GM18505 (cell line): ENCODE measurements around the gene DSCAML1.
A peak's percentile ranks its signal among the peaks of the same experiment; 100 is the strongest.

ENCODE experiments used
- ATAC-seq: cut with Tn5 transposase; IDR thresholded peaks from one replicate; pipeline ENCODE4 v1.9.1; 2021; ENCODE audit not compliant: unreplicated experiment
- POLR2A ChIP-seq: IDR thresholded peaks from 4 replicates; pipeline ENCODE4 v1.6.1; 2011; ENCODE audit warnings: borderline replicate concordance; ENCODE audit not compliant: insufficient read depth, insufficient read length; ENCODE audit errors: extremely low read depth

DSCAML1 gene

GRCh38 chr11:117456027-117456720 lies 340.8 kb downstream of the DSCAML1 start:
- no peak for TF ChIP-seq POLR2A
- peak; percentile 47 for ATAC-seq

- no peak for TF ChIP-seq POLR2A
- ATAC-seq, result no peak
Measured at GRCh38 chr11:117454564-117454917, 342.5 kb downstream of the DSCAML1 start.

GRCh38 chr11:117453886-117454563 lies 343.0 kb downstream of the DSCAML1 start:
- no peak for ATAC-seq
- no peak for TF ChIP-seq POLR2A

- ATAC-seq, result no peak
- TF ChIP-seq POLR2A, result no peak
Measured at GRCh38 chr11:117449111-117449693, 347.8 kb downstream of the DSCAML1 start.

- no peak for TF ChIP-seq POLR2A
Measured at GRCh38 chr11:117444711-117445658, 352.0 kb downstream of the DSCAML1 start.

GRCh38 chr11:117444256-117444655 lies 352.8 kb downstream of the DSCAML1 start:
- no peak for ATAC-seq
- no peak for TF ChIP-seq POLR2A

More at GRCh38 chr11:117444711-117445658, 352.0 kb downstream of the DSCAML1 start:
- no peak for ATAC-seq

GRCh38 chr11:117443266-117444186 lies 353.5 kb downstream of the DSCAML1 start:
- ATAC-seq, result no peak
- no peak for TF ChIP-seq POLR2A

- TF ChIP-seq POLR2A, result no peak
- no peak for ATAC-seq
Measured at GRCh38 chr11:117442869-117443239, 354.2 kb downstream of the DSCAML1 start.

GRCh38 chr11:117442049-117442868 lies 354.8 kb downstream of the DSCAML1 start:
- no peak for ATAC-seq

GRCh38 chr11:117441146-117441975 lies 355.7 kb downstream of the DSCAML1 start:
- ATAC-seq, result no peak
- TF ChIP-seq POLR2A, result no peak

More at GRCh38 chr11:117442049-117442868, 354.8 kb downstream of the DSCAML1 start:
- TF ChIP-seq POLR2A, result no peak

GRCh38 chr11:117440258-117440657 lies 356.8 kb downstream of the DSCAML1 start:
- TF ChIP-seq POLR2A, result no peak
- no peak for ATAC-seq

GRCh38 chr11:117439256-117439655 lies 357.8 kb downstream of the DSCAML1 start:
- ATAC-seq, result no peak
- TF ChIP-seq POLR2A, result no peak
